SH-SY5Y (cell line): ENCODE results near the gene MACF1.

ENCODE experiments used
- GATA2 ChIP-seq: IDR thresholded peaks from 2 replicates; pipeline ENCODE4 v1.6.1; 2011; ENCODE audit warnings: mild to moderate bottlenecking, low read depth, low read length
- GATA3 ChIP-seq: IDR thresholded peaks from 2 replicates; pipeline ENCODE4 v1.6.1; 2011; ENCODE audit warnings: low read depth, mild to moderate bottlenecking, low read length, moderate library complexity

DNA sequence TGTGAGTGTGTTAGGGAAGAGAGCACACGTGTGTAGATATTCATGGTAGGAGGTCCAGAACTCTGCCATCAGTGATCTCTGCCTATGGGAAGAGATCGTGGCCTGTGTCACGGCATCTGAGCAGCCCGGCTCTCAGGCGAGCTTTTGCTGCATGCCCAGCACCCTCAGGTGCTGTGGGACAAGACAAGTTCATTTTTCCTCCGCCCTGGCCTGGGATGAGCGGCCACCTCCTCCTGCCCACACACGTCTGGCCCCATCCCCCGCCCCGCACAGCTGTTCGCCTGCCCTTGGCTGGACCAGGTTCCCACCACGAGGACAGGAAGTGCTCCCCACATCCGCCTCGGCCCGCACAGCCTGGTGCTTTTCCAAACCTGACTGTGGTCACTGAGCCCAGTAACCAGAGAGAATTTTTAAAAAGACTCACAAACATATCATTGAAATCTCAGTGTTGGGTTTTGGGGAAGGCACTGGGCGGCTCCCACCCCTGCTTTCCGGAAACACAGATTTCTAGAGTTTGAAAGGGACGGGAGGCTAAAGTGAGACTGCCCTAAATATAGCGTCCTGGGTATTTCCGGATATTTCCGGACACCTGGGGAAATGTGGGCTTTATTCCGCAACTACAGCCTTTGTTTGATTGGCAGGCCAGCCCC lies 305.0 kb downstream of the MACF1 start:
- TF ChIP-seq GATA3 (no peak), GATA2 (no peak)
